HG02970 (cell line): ENCODE data around the gene MKRN2.
"Not testable (repeated sequence)": the region's sequence is repeated elsewhere in the genome, so short reads cannot be mapped to it uniquely, and the experiment has no call there.

Experiments
- ATAC-seq: cut with Tn5 transposase; IDR thresholded peaks from one replicate; pipeline ENCODE4 v1.9.1; 2021; ENCODE audit warnings: mild to moderate bottlenecking, moderate library complexity, moderate number of reproducible peaks; ENCODE audit not compliant: unreplicated experiment, low FRiP score

The MKRN2 gene

GRCh38 chr3:12556690-12557472, at the start of gene MKRN2:
MKRN2 (plus strand) TSS chr3:12557087; CDS start chr3:12557151, 64 bp downstream.
- peak; percentile 80 for ATAC-seq

- ATAC-seq, result no peak
Observed at GRCh38 chr3:12507591-12508281, 49.2 kb upstream of the MKRN2 start.

GRCh38 chr3:12508291-12508700, 48.6 kb upstream of the MKRN2 start:
- no peak for ATAC-seq

GRCh38 chr3:12509466-12509865, 47.4 kb upstream of the MKRN2 start:
- no peak for ATAC-seq

- no peak for ATAC-seq
Observed at GRCh38 chr3:12512534-12513118, 44.3 kb upstream of the MKRN2 start.

- no peak for ATAC-seq
Observed at GRCh38 chr3:12513694-12514446, 43.0 kb upstream of the MKRN2 start.

GRCh38 chr3:12515631-12516030, 41.3 kb upstream of the MKRN2 start:
- no peak for ATAC-seq

- no peak for ATAC-seq
Observed at GRCh38 chr3:12516873-12517272, 40.0 kb upstream of the MKRN2 start.

GRCh38 chr3:12518261-12519028, 38.4 kb upstream of the MKRN2 start:
- no peak for ATAC-seq

- ATAC-seq, result no peak
Observed at GRCh38 chr3:12521010-12521409, 35.9 kb upstream of the MKRN2 start.

- ATAC-seq, result no peak
Observed at GRCh38 chr3:12522721-12523120, 34.2 kb upstream of the MKRN2 start.

- no peak for ATAC-seq
Observed at GRCh38 chr3:12527757-12528143, 29.1 kb upstream of the MKRN2 start.

GRCh38 chr3:12532182-12532581, 24.7 kb upstream of the MKRN2 start:
- ATAC-seq, result no peak

GRCh38 chr3:12536423-12536822, 20.5 kb upstream of the MKRN2 start:
- ATAC-seq, result no peak

- ATAC-seq, result no peak
Observed at GRCh38 chr3:12541625-12542024, 15.3 kb upstream of the MKRN2 start.

- ATAC-seq, result not testable (repeated sequence)
Observed at GRCh38 chr3:12543497-12543896, 13.4 kb upstream of the MKRN2 start.

- no peak for ATAC-seq
Observed at GRCh38 chr3:12544652-12545472, 12.0 kb upstream of the MKRN2 start.

- no peak for ATAC-seq
Observed at GRCh38 chr3:12545473-12545791, 11.5 kb upstream of the MKRN2 start, which contains the start of gene MKRN2OS. MKRN2OS (minus strand) TSS chr3:12545499; CDS start chr3:12545464, 35 bp downstream.
